Right renal pelvis (tissue), 4 donors: ENCODE results near the gene ZNF723. TPM values are rescaled to one million over a fixed set of nuclear protein-coding genes. Genes with fewer than 3 reads are reported as not detected.
"Not testable (repeated sequence)": the region's sequence is repeated elsewhere in the genome, so short reads cannot be mapped to it uniquely, and the experiment has no call there.

Source experiments
- DNase-seq, 4 donors: peaks; one replicate each; pipeline ENCODE4 v3.0.0-alpha.2; 2013; ENCODE audit warnings: low read depth in 4 of 4, low spot score in 3 of 4, missing footprints in 1 of 4
- polyA plus RNA-seq, 4 donors: library from polyadenylated mRNA; unstranded; fragments of 120-200 nt; gene quantifications; one replicate each; pipeline ENCODE4 v1.2.1, GENCODE V29; 2013; ENCODE audit not compliant: insufficient read length in 4 of 4

The ZNF723 gene
- under 1 TPM in 1 of 4 donors, not detected in 3; 0.12 TPM for polyA plus RNA-seq

- no peak for DNase-seq
These were observed at the start of gene ZNF723 for GRCh38 chr19:22832031-22832762. ZNF723 (plus strand) TSS chr19:22832291; CDS start chr19:22832380, 89 bp downstream.

- DNase-seq: peak; percentile 37 to 71 (median 52)
These were observed 48.3 kb upstream of the ZNF723 start, which contains the start of gene ZNF99 for GRCh38 chr19:22783651-22784410. ZNF99 (minus strand) TSS chr19:22784151; CDS start chr19:22784016, 135 bp downstream.

GRCh38 chr19:22792863-22793262, 39.2 kb upstream of the ZNF723 start:
- DNase-seq: not testable (repeated sequence)

- no peak for DNase-seq
These were observed 35.1 kb upstream of the ZNF723 start for GRCh38 chr19:22797040-22797439.

- DNase-seq: no peak
These were observed 25.7 kb upstream of the ZNF723 start for GRCh38 chr19:22806418-22806817.

GRCh38 chr19:22807061-22807835, 24.8 kb upstream of the ZNF723 start:
- no peak for DNase-seq

DNA sequence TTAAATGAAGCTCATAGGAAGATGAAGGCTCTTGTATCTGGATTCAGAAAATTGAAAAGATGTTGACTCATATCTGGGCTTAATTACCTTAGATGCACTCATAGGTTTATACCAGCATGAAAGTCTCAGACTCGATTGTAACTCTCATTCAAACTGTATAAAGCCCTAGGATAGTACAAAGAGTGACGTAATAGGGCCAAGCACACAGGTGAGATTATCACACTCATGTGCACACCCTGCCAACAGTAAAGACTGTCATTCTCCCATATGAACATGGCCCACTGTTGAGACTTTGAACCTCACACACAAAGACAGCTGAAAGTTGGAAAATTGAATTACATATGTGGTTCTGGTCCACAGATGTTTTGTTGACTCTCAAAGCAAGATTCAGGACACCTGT, 18.0 kb upstream of the ZNF723 start:
- DNase-seq: no peak

DNA sequence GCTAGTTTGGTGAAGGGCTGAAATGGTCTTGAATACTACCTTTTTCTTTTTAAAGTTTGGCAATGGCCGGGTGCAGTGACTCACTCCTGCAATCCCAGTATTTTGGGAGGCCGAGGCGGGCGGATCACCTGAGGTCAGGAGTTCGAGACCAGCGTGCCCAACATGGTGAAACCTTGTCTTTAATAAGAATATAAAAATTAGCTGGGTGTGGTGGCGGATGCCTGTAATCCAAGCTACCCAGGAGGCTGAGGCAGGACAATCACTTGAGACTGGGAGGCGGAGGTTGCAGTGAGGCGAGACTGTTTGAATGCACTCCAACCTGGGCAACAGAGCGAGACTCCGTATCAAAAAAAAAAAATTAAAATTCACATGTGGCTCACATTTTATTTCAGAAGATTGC, 880 bp upstream of the ZNF723 start:
- DNase-seq: no peak

DNA sequence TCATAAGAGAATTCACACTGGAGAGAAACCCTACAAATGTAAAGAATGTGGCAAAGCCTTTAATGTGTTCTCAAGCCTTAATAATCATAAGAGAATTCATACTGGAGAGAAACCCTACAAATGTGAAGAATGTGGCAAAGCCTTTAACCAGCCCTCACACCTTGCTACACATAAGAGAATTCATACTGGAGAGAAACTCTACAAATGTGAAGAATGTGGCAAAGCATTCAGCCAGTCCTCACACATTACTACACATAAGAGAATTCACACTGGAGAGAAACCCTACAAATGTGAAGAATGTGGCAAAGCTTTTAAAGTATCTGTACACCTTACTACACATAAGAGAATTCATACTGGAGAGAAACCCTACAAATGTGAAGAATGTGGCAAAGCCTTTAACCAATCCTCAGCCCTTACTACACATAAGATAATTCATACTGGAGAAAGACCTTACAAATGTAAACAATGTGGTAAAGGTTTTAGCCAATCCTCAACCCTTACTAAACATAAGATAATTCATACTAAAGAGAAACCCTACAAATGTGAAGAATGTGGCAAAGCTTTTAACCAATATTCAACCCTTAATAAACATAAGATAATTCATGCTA, 25.7 kb downstream of the ZNF723 start:
- DNase-seq: not testable (repeated sequence)

DNA sequence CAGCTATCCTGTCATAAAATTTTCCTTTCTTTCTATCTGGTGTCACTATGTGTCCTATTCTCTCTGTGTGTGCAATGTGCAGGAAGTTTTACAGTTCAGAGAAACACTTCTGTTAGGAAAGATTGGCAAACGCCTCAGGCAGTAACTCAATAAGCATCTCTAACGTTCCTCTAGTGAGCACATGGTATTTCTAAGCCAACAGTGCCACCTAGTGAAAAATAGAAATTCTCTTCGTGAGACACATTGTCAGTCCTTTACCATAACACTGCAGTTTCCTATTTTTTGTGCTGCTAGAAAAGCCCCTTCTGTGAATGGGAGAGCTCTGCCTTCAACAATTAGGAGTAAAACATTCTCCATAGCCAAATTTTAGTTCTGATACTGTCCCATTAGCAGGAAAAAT, 50.7 kb downstream of the ZNF723 start:
- DNase-seq: peak in 3 of 4 donors; percentile 10 to 28 (median 20)

DNA sequence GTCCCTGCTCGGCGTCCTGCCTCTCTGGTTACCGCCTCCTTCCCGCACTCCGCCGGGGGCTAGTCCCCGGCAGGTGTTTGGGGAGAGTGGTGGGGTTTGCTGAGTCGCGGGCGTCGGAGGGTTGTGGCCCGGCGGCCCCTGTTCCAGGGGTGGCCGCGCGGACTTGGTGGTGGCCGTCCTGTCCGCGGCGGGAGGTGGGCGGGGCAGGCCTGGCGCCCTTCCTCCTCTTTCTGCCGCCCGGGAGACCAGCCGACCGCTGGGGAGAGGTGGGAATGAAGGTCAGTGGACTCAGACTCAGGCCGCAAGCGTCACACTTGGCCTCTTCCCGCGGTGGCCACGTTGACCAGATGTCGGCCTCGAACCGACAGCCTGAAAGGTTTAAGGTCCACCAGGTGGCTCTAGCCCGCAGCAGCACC, 61.8 kb downstream of the ZNF723 start:
- DNase-seq: no peak

GRCh38 chr19:22901431-22902130, 69.5 kb downstream of the ZNF723 start:
- DNase-seq: no peak

Other genes with a start within 250 kb of the ZNF723 start
- gene ZNF492, start 198.0 kb upstream of the ZNF723 start, polyA plus RNA-seq: 1 to 10 TPM; 2.4 to 3.5 (median 2.9) TPM
- 1 to 10 TPM in 2 of 4 donors, under 1 TPM in 2; 0.55 to 1.6 (median 0.91) TPM for gene ZNF99, start 48.1 kb upstream of the ZNF723 start, polyA plus RNA-seq
- 1 to 10 TPM in 1 of 4 donors, under 1 TPM in 3; 0.12 to 1.0 (median 0.22) TPM for gene ZNF728, start 170.9 kb downstream of the ZNF723 start, polyA plus RNA-seq